ENCODE data around the gene COL2A1. TPM values are rescaled to one million over a fixed set of nuclear protein-coding genes. Genes with fewer than 3 reads are reported as not detected.

COL2A1 gene
- total RNA-seq, 1 experiment from 2014 or later, result 1.4 TPM

DNA sequence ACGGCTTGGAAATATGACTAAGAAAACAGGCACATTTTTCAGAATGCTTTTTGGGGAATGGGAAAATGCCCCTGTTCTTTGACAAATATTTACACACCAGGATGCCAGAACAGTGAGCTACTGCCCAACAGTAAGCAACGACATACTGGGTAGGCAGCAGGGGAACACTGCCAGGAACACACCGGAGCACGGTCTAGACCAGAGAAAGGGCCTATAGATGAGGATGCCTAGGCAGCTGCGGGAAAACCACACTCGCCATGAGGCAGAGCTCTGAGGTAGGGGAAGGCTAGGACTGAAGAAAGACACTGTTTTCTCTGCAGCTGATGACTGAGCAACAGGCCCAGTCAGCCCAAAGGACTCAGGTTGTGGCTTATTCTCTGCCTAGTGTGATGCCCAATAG lies 45.9 kb upstream of the COL2A1 start:
- peaks cover 6% of the 10 kb centered on the region for H3K36me3 ChIP-seq (ENCODE audit: control insufficient read depth, insufficient read depth, low read length)
- no peaks in the 10 kb centered on the region for H3K9me3 ChIP-seq (ENCODE audit: control insufficient read depth, insufficient read depth, low read depth, low read length)
- TF ChIP-seq POLR2AphosphoS5 (IDR thresholded peaks at IDR 0.05; ENCODE audit: low read depth, low read length), result no peak
- TF ChIP-seq, protein P1, sequence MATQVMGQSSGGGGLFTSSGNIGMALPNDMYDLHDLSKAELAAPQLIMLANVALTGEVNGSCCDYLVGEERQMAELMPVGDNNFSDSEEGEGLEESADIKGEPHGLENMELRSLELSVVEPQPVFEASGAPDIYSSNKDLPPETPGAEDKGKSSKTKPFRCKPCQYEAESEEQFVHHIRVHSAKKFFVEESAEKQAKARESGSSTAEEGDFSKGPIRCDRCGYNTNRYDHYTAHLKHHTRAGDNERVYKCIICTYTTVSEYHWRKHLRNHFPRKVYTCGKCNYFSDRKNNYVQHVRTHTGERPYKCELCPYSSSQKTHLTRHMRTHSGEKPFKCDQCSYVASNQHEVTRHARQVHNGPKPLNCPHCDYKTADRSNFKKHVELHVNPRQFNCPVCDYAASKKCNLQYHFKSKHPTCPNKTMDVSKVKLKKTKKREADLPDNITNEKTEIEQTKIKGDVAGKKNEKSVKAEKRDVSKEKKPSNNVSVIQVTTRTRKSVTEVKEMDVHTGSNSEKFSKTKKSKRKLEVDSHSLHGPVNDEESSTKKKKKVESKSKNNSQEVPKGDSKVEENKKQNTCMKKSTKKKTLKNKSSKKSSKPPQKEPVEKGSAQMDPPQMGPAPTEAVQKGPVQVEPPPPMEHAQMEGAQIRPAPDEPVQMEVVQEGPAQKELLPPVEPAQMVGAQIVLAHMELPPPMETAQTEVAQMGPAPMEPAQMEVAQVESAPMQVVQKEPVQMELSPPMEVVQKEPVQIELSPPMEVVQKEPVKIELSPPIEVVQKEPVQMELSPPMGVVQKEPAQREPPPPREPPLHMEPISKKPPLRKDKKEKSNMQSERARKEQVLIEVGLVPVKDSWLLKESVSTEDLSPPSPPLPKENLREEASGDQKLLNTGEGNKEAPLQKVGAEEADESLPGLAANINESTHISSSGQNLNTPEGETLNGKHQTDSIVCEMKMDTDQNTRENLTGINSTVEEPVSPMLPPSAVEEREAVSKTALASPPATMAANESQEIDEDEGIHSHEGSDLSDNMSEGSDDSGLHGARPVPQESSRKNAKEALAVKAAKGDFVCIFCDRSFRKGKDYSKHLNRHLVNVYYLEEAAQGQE (IDR thresholded peaks at IDR 0.05; ENCODE audit: insufficient read depth in 1 of 2, low read depth in 2 of 2, low read length in 1 of 2), result no peak
- TF ChIP-seq, protein P2, sequence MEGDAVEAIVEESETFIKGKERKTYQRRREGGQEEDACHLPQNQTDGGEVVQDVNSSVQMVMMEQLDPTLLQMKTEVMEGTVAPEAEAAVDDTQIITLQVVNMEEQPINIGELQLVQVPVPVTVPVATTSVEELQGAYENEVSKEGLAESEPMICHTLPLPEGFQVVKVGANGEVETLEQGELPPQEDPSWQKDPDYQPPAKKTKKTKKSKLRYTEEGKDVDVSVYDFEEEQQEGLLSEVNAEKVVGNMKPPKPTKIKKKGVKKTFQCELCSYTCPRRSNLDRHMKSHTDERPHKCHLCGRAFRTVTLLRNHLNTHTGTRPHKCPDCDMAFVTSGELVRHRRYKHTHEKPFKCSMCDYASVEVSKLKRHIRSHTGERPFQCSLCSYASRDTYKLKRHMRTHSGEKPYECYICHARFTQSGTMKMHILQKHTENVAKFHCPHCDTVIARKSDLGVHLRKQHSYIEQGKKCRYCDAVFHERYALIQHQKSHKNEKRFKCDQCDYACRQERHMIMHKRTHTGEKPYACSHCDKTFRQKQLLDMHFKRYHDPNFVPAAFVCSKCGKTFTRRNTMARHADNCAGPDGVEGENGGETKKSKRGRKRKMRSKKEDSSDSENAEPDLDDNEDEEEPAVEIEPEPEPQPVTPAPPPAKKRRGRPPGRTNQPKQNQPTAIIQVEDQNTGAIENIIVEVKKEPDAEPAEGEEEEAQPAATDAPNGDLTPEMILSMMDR (IDR thresholded peaks at IDR 0.05), result no peak
- no peak for TF ChIP-seq TCF7L2 (IDR thresholded peaks at IDR 0.05; ENCODE audit: low read depth, low read length)
- no peak for TF ChIP-seq SIN3A (IDR thresholded peaks at IDR 0.05; ENCODE audit: borderline replicate concordance, insufficient read depth, low read depth, low read length)
- ChIA-PET POLR2A (no interaction called here), CTCF (interaction anchor here (0.7 kb wide), 1 partner anchor 45 kb away, joined by 7 read pairs; no protein-coding TSS in a partner anchor)
- H3K4me1 ChIP-seq (ENCODE audit: control insufficient read depth, insufficient read depth, low read length), result no peaks in the 10 kb centered on the region
- in situ Hi-C loops (cut with HindIII; ENCODE audit: low pct_unique_long_range_greater_than_20kb, low sequenced_read_pairs) (no loop called here), intact Hi-C loops (cut with micrococcal nuclease; ENCODE audit: unreplicated experiment) (no loop called here)
- H3K27me3 ChIP-seq (ENCODE audit: control insufficient read depth, insufficient read depth, low read length), result no peaks in the 10 kb centered on the region
- no peak for DNase-seq (ENCODE audit: low read depth, low spot score)
- no TSS peak for BruUV-seq (replicated peaks)
- no peak overlapping the region for H3K27ac ChIP-seq (ENCODE audit: low read length)
- ATAC-seq, result no peak
- no peak overlapping the region for H3K4me3 ChIP-seq (ENCODE audit: low read depth in 2 of 2, low read length in 2 of 2)

DNA sequence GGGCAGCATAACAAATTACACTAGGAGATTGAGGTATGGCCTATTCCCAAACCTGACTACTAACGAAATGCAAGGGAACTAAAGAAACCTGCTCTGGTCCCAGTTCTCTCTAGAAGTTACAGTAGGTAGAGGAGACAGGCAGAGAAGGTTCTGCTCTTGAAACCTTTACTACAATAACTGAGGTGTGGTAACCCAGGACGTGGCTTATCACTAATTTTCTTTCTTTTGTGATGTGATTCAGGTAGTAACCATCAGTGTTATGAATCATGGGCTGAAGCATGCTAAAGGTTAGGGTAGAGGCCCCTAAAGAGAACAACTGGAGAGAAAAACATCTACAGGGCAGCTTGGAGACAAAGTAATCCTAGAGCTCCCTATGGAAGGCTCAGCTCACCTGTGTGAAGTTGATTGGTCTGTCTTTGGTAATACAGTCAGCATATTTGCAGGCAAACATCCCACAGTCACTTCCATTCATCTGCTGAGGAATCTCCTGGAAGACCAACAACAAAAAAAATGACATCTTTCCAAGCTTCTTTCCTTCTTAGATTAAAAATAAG lies 41.8 kb upstream of the COL2A1 start:
- Histone ChIP-seq H3K36me3 (ENCODE audit: control insufficient read depth, insufficient read depth, low read length) (peaks cover 13% of the 10 kb centered on the region), H3K4me1 (ENCODE audit: control insufficient read depth, insufficient read depth, low read length) (no peaks in the 10 kb centered on the region), H3K27me3 (ENCODE audit: control insufficient read depth, insufficient read depth, low read length) (no peaks in the 10 kb centered on the region), H3K9me3 (ENCODE audit: control insufficient read depth, insufficient read depth, low read depth, low read length) (no peaks in the 10 kb centered on the region), H3K27ac (ENCODE audit: low read length) (no peak overlapping the region), H3K4me3 (ENCODE audit: low read depth in 2 of 2, low read length in 2 of 2) (no peak overlapping the region)
- TF ChIP-seq, protein P2 (IDR thresholded peaks at IDR 0.05), result no peak
- TF ChIP-seq POLR2AphosphoS5 (IDR thresholded peaks at IDR 0.05; ENCODE audit: low read depth, low read length) (no peak), TCF7L2 (IDR thresholded peaks at IDR 0.05; ENCODE audit: low read depth, low read length) (no peak), SIN3A (IDR thresholded peaks at IDR 0.05; ENCODE audit: borderline replicate concordance, insufficient read depth, low read depth, low read length) (no peak)
- TF ChIP-seq, protein P1 (IDR thresholded peaks at IDR 0.05; ENCODE audit: insufficient read depth in 1 of 2, low read depth in 2 of 2, low read length in 1 of 2), result no peak
- BruUV-seq (replicated peaks), result no TSS peak
- POLR2A ChIA-PET, result no interaction called here
- no peak for DNase-seq (ENCODE audit: low read depth, low spot score)
- CTCF ChIA-PET, result no interaction called here
- intact Hi-C loops (cut with micrococcal nuclease; ENCODE audit: unreplicated experiment), result no loop called here
- in situ Hi-C loops (cut with HindIII; ENCODE audit: low pct_unique_long_range_greater_than_20kb, low sequenced_read_pairs), result no loop called here
- no peak for ATAC-seq
